Right lobe of liver (tissue), 6 donors: ENCODE results near the gene RALB. TPM values are rescaled to one million over a fixed set of nuclear protein-coding genes. Genes with fewer than 3 reads are reported as not detected.

ENCODE experiments used
- ATAC-seq, 4 donors: fragments of 200-7000 bp; cut with Tn5 transposase; one replicate each; pipeline ENCODE4 v1.9.1; 2020; ENCODE audit warnings: mild to moderate bottlenecking in 4 of 4, moderate library complexity in 4 of 4
- DNase-seq, 3 donors: peaks; one replicate each; pipeline ENCODE4 v3.0.0-alpha.2; 2020
- H3K27ac ChIP-seq, 3 donors: fragments of 200-600 bp; one replicate each; pipeline ENCODE4 v1.8.0; 2022
- H3K27me3 ChIP-seq, 2 donors: fragments of 200-600 bp; one replicate each; pipeline ENCODE4 v1.8.0; 2022
- H3K36me3 ChIP-seq, 4 donors: fragments of 200-600 bp; sonication (generic) in 1 of 4; one replicate each; pipeline versions ENCODE4 v1.5.1 to v1.8.0; 2017 to 2022; ENCODE audit warnings: control low read depth in 1 of 4
- H3K4me1 ChIP-seq, 4 donors: fragments of 200-600 bp; sonication (generic) in 1 of 4; one replicate each; pipeline versions ENCODE4 v1.5.1 to v1.8.0; 2017 to 2022; ENCODE audit warnings: control low read depth in 1 of 4
- H3K4me3 ChIP-seq, 3 donors: fragments of 200-600 bp; one replicate each; pipeline ENCODE4 v1.8.0; 2022
- H3K9me3 ChIP-seq, 4 donors: fragments of 200-600 bp; sonication (generic) in 1 of 4; one replicate each; pipeline versions ENCODE4 v1.5.1 to v1.8.0; 2017 to 2022; ENCODE audit warnings: control low read depth in 1 of 4
- POLR2A ChIP-seq: fragments of 450-650 bp; IDR thresholded peaks from one replicate; pipeline ENCODE4 v1.6.1; 2017; ENCODE audit warnings: antibody characterized with exemption, mild to moderate bottlenecking
- WGBS: methylation state at CpG from one replicate; pipeline ENCODE4 v1.1.6; 2018; ENCODE audit warnings: low coverage, low lambda C conversion rate; ENCODE audit not compliant: insufficient coverage; ENCODE audit errors: missing lambda C conversion rate; 5-methylcytosine and 5-hydroxymethylcytosine counted together
- intact Hi-C, 2 donors: fragments of 100-400 bp; cut with DNase I; formaldehyde crosslinking; loops; one replicate each; pipeline versions ENCODE4 v1.11.2 to v1.14.1; 2022
- total RNA-seq, 6 experiments: library from RNA; depleted of rRNA in 2 of 6; stranded (reverse); fragments of >200 nt in 2 of 6; fragmentation: NEBNext Ultra II Directional in 3 of 6; extraction: Animal tissue kit (Norgen Biotek cat#: 25700) in 3 of 6; gene quantifications; one replicate each; pipeline versions ENCODE4 v1.1.0 to v1.2.4, GENCODE V29; 2016 to 2023
- TF ChIP-seq, protein P1 (sequence below), 4 donors: fragments of 200-600 bp in 3 of 4; fragments of 450-650 bp in 1 of 4; IDR thresholded peaks; one replicate each; pipeline versions ENCODE4 v1.5.1 to v1.8.0; 2016 to 2022; ENCODE audit warnings: antibody characterized with exemption in 4 of 4, mild to moderate bottlenecking in 2 of 4
- donor health status: DM: no; HTN: yes; CAD: no.
- donor health status: DM: no; HTN: no; CAD: no.
- donor health status: DM: no; HTN: no; CAD: no.
- donor health status: DM: no; HTN: yes; CAD: no.
- donor health status: DM: no; HTN: yes; CAD: no.

Gene RALB
- total RNA-seq, 6 experiments from 2014 or later: 14.5 to 26.8 (median 18.6) TPM

DNA sequence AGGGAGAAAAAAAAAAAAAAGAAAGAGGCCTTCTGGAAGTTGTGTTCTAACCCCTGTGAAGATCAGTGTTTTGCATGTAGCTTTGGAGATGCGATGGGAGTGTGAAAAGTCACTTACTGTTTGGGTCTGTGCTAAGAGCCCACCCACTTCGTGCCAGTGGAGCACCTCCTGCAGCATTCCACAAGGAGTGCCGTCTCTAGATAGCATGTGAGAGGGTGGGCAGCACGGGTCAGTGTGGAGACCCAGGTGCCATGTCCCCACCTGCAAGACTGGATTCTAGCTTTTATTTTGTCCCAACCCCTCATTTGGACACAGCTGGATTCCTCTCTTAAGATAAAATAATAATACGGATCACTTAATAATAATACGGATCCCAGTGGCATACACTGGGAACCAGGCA, 17.0 kb upstream of the RALB start:
- no peak for ATAC-seq
- DNase-seq: no peak
- TF ChIP-seq POLR2A: no peak
- TF ChIP-seq, protein P1, sequence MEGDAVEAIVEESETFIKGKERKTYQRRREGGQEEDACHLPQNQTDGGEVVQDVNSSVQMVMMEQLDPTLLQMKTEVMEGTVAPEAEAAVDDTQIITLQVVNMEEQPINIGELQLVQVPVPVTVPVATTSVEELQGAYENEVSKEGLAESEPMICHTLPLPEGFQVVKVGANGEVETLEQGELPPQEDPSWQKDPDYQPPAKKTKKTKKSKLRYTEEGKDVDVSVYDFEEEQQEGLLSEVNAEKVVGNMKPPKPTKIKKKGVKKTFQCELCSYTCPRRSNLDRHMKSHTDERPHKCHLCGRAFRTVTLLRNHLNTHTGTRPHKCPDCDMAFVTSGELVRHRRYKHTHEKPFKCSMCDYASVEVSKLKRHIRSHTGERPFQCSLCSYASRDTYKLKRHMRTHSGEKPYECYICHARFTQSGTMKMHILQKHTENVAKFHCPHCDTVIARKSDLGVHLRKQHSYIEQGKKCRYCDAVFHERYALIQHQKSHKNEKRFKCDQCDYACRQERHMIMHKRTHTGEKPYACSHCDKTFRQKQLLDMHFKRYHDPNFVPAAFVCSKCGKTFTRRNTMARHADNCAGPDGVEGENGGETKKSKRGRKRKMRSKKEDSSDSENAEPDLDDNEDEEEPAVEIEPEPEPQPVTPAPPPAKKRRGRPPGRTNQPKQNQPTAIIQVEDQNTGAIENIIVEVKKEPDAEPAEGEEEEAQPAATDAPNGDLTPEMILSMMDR (IDR thresholded peaks at IDR 0.05): no peak
- Histone ChIP-seq H3K4me3 (no peak overlapping the region), H3K4me1 (no peaks in the 10 kb centered on the region), H3K36me3 (no peaks in the 10 kb centered on the region), H3K27ac (no peak overlapping the region), H3K27me3 (no peaks in the 10 kb centered on the region), H3K9me3 (no peaks in the 10 kb centered on the region)
- intact Hi-C loops: no loop called here
- WGBS: 67% methylated on average over 4 of the region's 6 CpGs

DNA sequence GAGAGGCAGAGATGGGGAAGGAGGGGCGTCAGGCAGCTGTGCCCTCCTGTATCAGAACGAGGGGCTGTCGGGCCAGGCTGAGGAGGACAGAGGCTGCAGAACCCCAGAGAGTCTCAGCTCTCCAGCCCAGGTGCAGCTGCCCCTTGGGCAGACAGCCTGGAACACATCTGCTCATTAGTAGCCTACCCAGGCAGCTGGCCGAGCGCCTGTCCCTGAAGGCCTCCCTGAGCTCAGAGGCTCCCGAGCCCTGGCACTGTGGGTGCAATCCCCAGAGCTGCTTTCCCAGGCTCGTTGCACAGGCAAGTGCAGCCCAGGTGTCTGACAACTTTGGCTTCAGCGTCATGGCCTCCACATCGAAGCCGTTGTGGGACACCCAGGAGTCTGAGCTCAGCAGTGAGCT, 16.3 kb upstream of the RALB start:
- no peaks in the 10 kb centered on the region for H3K9me3 ChIP-seq
- no peak overlapping the region for H3K27ac ChIP-seq
- H3K27me3 ChIP-seq: no peaks in the 10 kb centered on the region
- TF ChIP-seq, protein P1 (IDR thresholded peaks at IDR 0.05): no peak
- no peak for TF ChIP-seq POLR2A
- intact Hi-C loops: no loop called here
- DNase-seq: no peak
- no peak for ATAC-seq
- WGBS: 70% methylated on average over 3 of the region's 10 CpGs
- H3K36me3 ChIP-seq: no peaks in the 10 kb centered on the region
- H3K4me1 ChIP-seq: no peaks in the 10 kb centered on the region
- H3K4me3 ChIP-seq: no peak overlapping the region

DNA sequence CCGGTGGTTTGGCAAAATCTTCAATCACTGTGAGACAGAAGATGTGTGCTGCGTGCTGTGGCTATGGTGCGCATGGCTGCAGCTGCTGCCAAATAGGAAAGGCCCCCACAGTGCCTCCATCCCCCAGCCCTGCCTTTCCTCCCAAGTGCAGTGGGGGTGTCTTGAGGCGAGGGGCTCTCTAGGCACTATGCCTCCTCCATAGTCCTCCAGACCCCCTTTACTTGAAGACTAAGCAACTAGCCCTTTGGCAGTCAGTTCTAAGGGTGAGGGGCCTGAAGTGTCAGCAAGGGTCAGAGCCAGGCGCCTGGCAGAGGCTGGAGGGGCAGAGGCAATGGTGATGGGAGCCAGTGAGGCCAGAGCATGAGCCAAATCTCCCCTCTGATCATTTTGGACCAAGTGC, 15.9 kb upstream of the RALB start:
- whole genome bisulfite sequencing: 50% methylated on average over 2 of the region's 5 CpGs
- DNase-seq (no peak), ATAC-seq (no peak)
- no peak overlapping the region for H3K27ac ChIP-seq
- H3K4me1 ChIP-seq: no peaks in the 10 kb centered on the region
- no peaks in the 10 kb centered on the region for H3K9me3 ChIP-seq
- H3K36me3 ChIP-seq: no peaks in the 10 kb centered on the region
- intact Hi-C loops: no loop called here
- no peaks in the 10 kb centered on the region for H3K27me3 ChIP-seq
- no peak overlapping the region for H3K4me3 ChIP-seq
- no peak for TF ChIP-seq POLR2A
- TF ChIP-seq, protein P1 (IDR thresholded peaks at IDR 0.05): no peak

DNA sequence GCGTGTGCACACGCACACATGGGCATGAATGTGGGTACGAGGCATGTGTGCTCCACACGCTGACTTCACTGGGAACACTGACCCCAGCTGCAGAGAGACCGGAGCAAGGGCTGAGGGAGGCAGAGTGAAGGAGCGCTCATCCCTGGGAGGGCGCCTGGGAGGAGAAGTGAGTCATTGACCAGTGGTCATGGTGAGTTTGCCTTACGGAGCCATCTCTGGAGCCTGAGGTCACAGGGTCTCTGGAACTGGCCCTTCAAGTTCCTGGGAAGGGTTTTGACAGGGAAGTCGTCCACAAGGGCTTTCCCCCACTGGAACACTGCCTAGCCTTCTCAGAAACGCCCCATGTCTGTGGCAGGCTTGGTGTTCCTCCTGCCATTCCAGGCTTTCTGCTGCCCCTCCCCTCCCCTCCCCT, 15.2 kb upstream of the RALB start:
- Histone ChIP-seq H3K4me1 (no peaks in the 10 kb centered on the region), H3K36me3 (no peaks in the 10 kb centered on the region), H3K4me3 (no peak overlapping the region), H3K9me3 (no peaks in the 10 kb centered on the region), H3K27ac (no peak overlapping the region), H3K27me3 (no peaks in the 10 kb centered on the region)
- TF ChIP-seq POLR2A: no peak
- TF ChIP-seq, protein P1 (IDR thresholded peaks at IDR 0.05): no peak
- DNase-seq (no peak), ATAC-seq (peak; percentile 34 to 57 (median 42))
- whole genome bisulfite sequencing: 77% methylated on average over 5 of the region's 10 CpGs
- intact Hi-C loops: no loop called here
